Measurements from ENCODE around the gene NGDN.

NGDN gene

DNA sequence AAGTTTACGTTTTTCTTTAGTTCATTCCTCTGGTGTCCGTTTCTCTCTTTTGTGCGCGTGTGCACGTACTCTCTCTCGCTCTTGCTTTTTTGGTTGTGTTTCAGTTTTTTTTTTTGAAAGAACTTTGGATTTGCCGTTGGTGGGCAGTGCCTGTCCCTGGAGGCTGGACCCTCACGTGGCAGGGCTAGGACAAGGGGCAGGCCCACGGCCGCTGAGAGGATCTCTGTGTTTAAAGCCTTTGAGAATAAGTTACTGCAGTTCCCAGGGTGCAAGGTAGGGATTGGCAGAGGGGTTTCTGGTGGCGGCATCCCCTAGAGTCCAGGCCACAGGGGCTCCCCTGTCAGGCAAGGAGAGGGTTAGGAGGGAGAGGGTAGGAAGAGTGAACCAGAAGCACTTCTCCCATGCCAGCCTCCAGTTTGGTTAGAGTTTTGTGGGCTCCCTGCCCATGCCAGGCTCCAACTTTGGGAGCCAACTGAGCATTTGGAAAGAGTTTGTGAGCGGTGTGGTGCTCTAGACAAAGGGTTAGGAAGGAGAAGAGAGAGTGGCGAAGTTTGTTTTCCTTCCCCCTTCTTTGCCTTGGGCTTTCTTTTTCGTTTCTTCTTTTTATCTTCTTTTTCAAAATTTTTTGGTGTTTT, 51.5 kb downstream of the NGDN start:
- Histone ChIP-seq H3K14ac (ENCODE audit: low read length in 2 of 2) (no peak overlapping the region), H2AK5ac (ENCODE audit: low read length, severe bottlenecking) (no peak overlapping the region), H3K4me1 (ENCODE audit: control insufficient read depth, insufficient read depth, low read depth, low read length) (peaks cover 4% of the 10 kb centered on the region), H3K36me3 (ENCODE audit: control insufficient read depth in 1 of 2, insufficient read depth in 2 of 2, low read depth in 1 of 2, low read length in 2 of 2) (peaks cover 0 to 32% of the 10 kb centered on the region in 2 experiments), H4K8ac (ENCODE audit: low read length) (no peak overlapping the region), H3K23ac (ENCODE audit: low read length in 2 of 2) (no peak overlapping the region), H3K4ac (ENCODE audit: low read depth in 1 of 2, low read length in 2 of 2) (no peak overlapping the region), H3K27ac (ENCODE audit: low read length, poor library complexity, severe bottlenecking) (no peak overlapping the region), H3K4me2 (ENCODE audit: low read length, poor library complexity, severe bottlenecking) (no peak overlapping the region), H2BK12ac (ENCODE audit: low read length in 2 of 2) (no peak overlapping the region), H2BK15ac (ENCODE audit: low read depth, poor library complexity, severe bottlenecking) (no peak overlapping the region), H2BK5ac (ENCODE audit: low read depth, low read length, poor library complexity, severe bottlenecking) (no peak overlapping the region), H3K4me3 (ENCODE audit: insufficient read depth in 1 of 2, low read depth in 1 of 2, low read length in 2 of 2) (no peak overlapping the region), H4K91ac (ENCODE audit: low read length) (no peak overlapping the region), H2AFZ (ENCODE audit: low read depth, low read length) (no peak overlapping the region), H3K18ac (ENCODE audit: low read depth in 1 of 2, low read length in 2 of 2) (no peak overlapping the region), H2BK120ac (ENCODE audit: low read depth, low read length) (no peak overlapping the region), H3K9me3 (ENCODE audit: control insufficient read depth, low read length) (no peaks in the 10 kb centered on the region), H3K79me1 (replicated peaks; ENCODE audit: low read length, poor library complexity, severe bottlenecking) (no peaks in the 10 kb centered on the region), H3K27me3 (ENCODE audit: control insufficient read depth in 1 of 2, insufficient read depth in 1 of 2, low read length in 2 of 2) (no peaks in the 10 kb centered on the region), H3K9ac (ENCODE audit: low read length) (no peak overlapping the region)
- WGBS = 85% methylated on average over 14 of the region's 14 CpGs
- no peak for DNase-seq

- 97% methylated on average over 16 of the region's 20 CpGs for WGBS
- Histone ChIP-seq H3K79me1 (replicated peaks; ENCODE audit: low read length, poor library complexity, severe bottlenecking) (no peaks in the 10 kb centered on the region), H3K36me3 (ENCODE audit: control insufficient read depth in 1 of 2, insufficient read depth in 2 of 2, low read depth in 1 of 2, low read length in 2 of 2) (peaks cover 0 to 39% of the 10 kb centered on the region in 2 experiments), H3K9me3 (ENCODE audit: control insufficient read depth, low read length) (no peaks in the 10 kb centered on the region), H4K91ac (ENCODE audit: low read length) (no peak overlapping the region), H3K27ac (ENCODE audit: low read length, poor library complexity, severe bottlenecking) (no peak overlapping the region), H2BK12ac (ENCODE audit: low read length in 2 of 2) (no peak overlapping the region), H3K4me2 (ENCODE audit: low read length, poor library complexity, severe bottlenecking) (no peak overlapping the region), H2AK5ac (ENCODE audit: low read length, severe bottlenecking) (no peak overlapping the region), H2AFZ (ENCODE audit: low read depth, low read length) (no peak overlapping the region), H3K4me3 (ENCODE audit: insufficient read depth in 1 of 2, low read depth in 1 of 2, low read length in 2 of 2) (no peak overlapping the region), H3K18ac (ENCODE audit: low read depth in 1 of 2, low read length in 2 of 2) (no peak overlapping the region), H4K8ac (ENCODE audit: low read length) (no peak overlapping the region), H3K4me1 (ENCODE audit: control insufficient read depth, insufficient read depth, low read depth, low read length) (peaks cover 4% of the 10 kb centered on the region), H2BK120ac (ENCODE audit: low read depth, low read length) (no peak overlapping the region), H3K4ac (ENCODE audit: low read depth in 1 of 2, low read length in 2 of 2) (no peak overlapping the region), H3K23ac (ENCODE audit: low read length in 2 of 2) (no peak overlapping the region), H2BK15ac (ENCODE audit: low read depth, poor library complexity, severe bottlenecking) (no peak overlapping the region), H3K14ac (ENCODE audit: low read length in 2 of 2) (no peak overlapping the region), H3K9ac (ENCODE audit: low read length) (no peak overlapping the region), H3K27me3 (ENCODE audit: control insufficient read depth in 1 of 2, insufficient read depth in 1 of 2, low read length in 2 of 2) (no peaks in the 10 kb centered on the region), H2BK5ac (ENCODE audit: low read depth, low read length, poor library complexity, severe bottlenecking) (no peak overlapping the region)
- no peak for DNase-seq
These were observed 52.5 kb downstream of the NGDN start for GRCh38 chr14:23521785-23522640.

GRCh38 chr14:23522643-23523198, 53.2 kb downstream of the NGDN start:
- no peak overlapping the region for H2BK15ac ChIP-seq (ENCODE audit: low read depth, poor library complexity, severe bottlenecking)
- H4K8ac ChIP-seq (ENCODE audit: low read length) = no peak overlapping the region
- H3K4me1 ChIP-seq (ENCODE audit: control insufficient read depth, insufficient read depth, low read depth, low read length) = peaks cover 6% of the 10 kb centered on the region
- H2BK12ac ChIP-seq (ENCODE audit: low read length in 2 of 2) = no peak overlapping the region
- no peak overlapping the region for H3K18ac ChIP-seq (ENCODE audit: low read depth in 1 of 2, low read length in 2 of 2)
- H2AFZ ChIP-seq (ENCODE audit: low read depth, low read length) = no peak overlapping the region
- 84% methylated on average over 1 of the region's 9 CpGs for WGBS
- no peak overlapping the region for H3K4ac ChIP-seq (ENCODE audit: low read depth in 1 of 2, low read length in 2 of 2)
- H3K14ac ChIP-seq (ENCODE audit: low read length in 2 of 2) = no peak overlapping the region
- no peak overlapping the region for H2BK5ac ChIP-seq (ENCODE audit: low read depth, low read length, poor library complexity, severe bottlenecking)
- H3K23ac ChIP-seq (ENCODE audit: low read length in 2 of 2) = no peak overlapping the region
- H3K27ac ChIP-seq (ENCODE audit: low read length, poor library complexity, severe bottlenecking) = no peak overlapping the region
- no peak overlapping the region for H3K9ac ChIP-seq (ENCODE audit: low read length)
- H3K36me3 ChIP-seq (ENCODE audit: control insufficient read depth in 1 of 2, insufficient read depth in 2 of 2, low read depth in 1 of 2, low read length in 2 of 2) = peaks cover 0 to 44% of the 10 kb centered on the region in 2 experiments
- H3K27me3 ChIP-seq (ENCODE audit: control insufficient read depth in 1 of 2, insufficient read depth in 1 of 2, low read length in 2 of 2) = no peaks in the 10 kb centered on the region
- H3K4me3 ChIP-seq (ENCODE audit: insufficient read depth in 1 of 2, low read depth in 1 of 2, low read length in 2 of 2) = no peak overlapping the region
- no peak overlapping the region for H2BK120ac ChIP-seq (ENCODE audit: low read depth, low read length)
- H3K79me1 ChIP-seq (replicated peaks; ENCODE audit: low read length, poor library complexity, severe bottlenecking) = no peaks in the 10 kb centered on the region
- H2AK5ac ChIP-seq (ENCODE audit: low read length, severe bottlenecking) = no peak overlapping the region
- no peak overlapping the region for H4K91ac ChIP-seq (ENCODE audit: low read length)
- no peaks in the 10 kb centered on the region for H3K9me3 ChIP-seq (ENCODE audit: control insufficient read depth, low read length)
- no peak overlapping the region for H3K4me2 ChIP-seq (ENCODE audit: low read length, poor library complexity, severe bottlenecking)
- no peak for DNase-seq

Measured in mesenchymal stem cell (in vitro differentiated cells and primary cell).